ENCODE measurements around the gene CORO2B.

DNA sequence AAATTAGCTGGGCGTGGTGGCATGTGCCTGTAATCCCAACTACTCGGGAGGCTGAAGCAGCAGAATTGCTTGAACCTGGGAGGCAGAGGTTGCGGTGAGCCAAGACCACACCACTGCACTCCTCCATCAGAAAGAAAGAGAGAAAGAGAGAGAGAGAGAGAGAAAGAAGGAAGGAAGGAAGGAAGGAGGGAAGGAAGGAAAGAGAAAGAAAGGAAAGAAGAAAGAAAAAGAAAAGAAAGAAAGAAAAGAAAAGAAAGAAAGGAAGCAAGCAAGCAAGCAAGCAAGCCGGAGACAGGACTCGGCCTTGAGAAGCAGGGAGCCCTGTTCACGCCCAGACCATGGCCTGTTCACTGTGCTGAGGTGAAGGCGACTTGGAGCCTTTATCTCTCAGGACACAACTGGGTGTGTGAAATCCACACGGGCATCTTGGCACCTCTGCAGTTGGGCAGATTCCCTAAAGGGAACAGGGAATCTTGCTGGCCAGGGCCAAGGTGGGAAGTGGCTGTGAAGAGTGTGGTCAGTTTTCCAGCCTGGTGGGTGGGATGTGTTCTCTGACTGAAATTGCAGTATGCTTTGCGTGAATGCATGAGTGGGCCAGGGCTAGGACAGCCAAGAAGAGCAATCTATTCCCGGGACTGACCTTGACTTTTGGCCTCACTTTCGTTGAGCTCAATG is 90.3 kb downstream of the CORO2B start:
- TF ChIP-seq POLR2AphosphoS5 (IDR thresholded peaks at IDR 0.05; ENCODE audit: borderline replicate concordance, low read depth, low read length) (no peak), EZH2 (IDR thresholded peaks at IDR 0.05) (no peak)

Measured in SK-N-MC (cell line).